B cell (primary cell): Measurements from ENCODE around the gene HDGFL2. TPM values are rescaled to one million over a fixed set of nuclear protein-coding genes. Genes with fewer than 3 reads are reported as not detected.

Experiments used
- ATAC-seq: fragments of 200-7000 bp; cut with Tn5 transposase; one replicate; pipeline ENCODE4 v1.10.0; 2021; ENCODE audit warnings: low read depth, mild to moderate bottlenecking, moderate number of reproducible peaks, moderate library complexity
- CTCF ChIA-PET: fragments of 350-600 bp; sonication (Branson Sonifier 250); formaldehyde crosslinking; loops from one replicate; lab custom pipeline; 2021; ENCODE audit warnings: antibody characterized with exemption, inconsistent platforms; lab: Charles Lee
- POLR2A ChIA-PET: fragments of 350-600 bp; sonication (Branson Sonifier 250); formaldehyde crosslinking; loops from one replicate; lab custom pipeline; 2021; ENCODE audit warnings: antibody characterized with exemption; lab: Charles Lee
- DNase-seq: peaks from one replicate; pipeline ENCODE4 v3.0.0; 2013
- H2AFZ ChIP-seq: 2 replicates; pipeline ENCODE4 v1.6.1; 2012; ENCODE audit warnings: mild to moderate bottlenecking, low read depth, low read length; ENCODE audit not compliant: insufficient read depth, poor library complexity, severe bottlenecking
- H3K27ac ChIP-seq, 2 donors: 1 replicate in 1 of 2; 2 replicates in 1 of 2; pipeline ENCODE4 v1.5.1; 2012 to 2013; ENCODE audit warnings: low read length in 2 of 2, mild to moderate bottlenecking in 2 of 2, moderate library complexity in 1 of 2
- H3K27me3 ChIP-seq, 4 experiments: fragments of 200-600 bp in 1 of 4; sonication (generic) in 1 of 4; replicated peaks in 1 of 4; 1 replicate in 2 of 4; 2 replicates in 2 of 4; pipeline versions ENCODE4 v1.6.1 to v1.7.0; 2013 to 2016; ENCODE audit warnings: low read length in 3 of 4, mild to moderate bottlenecking in 2 of 4, mixed read lengths in 1 of 4, moderate library complexity in 1 of 4; ENCODE audit not compliant: insufficient read depth in 4 of 4, control insufficient read depth in 3 of 4; ENCODE audit errors: control extremely low read depth in 1 of 4
- H3K36me3 ChIP-seq, 2 experiments: replicated peaks in 1 of 2; 1 replicate in 1 of 2; 2 replicates in 1 of 2; pipeline versions ENCODE4 v1.6.1 to v1.7.1; 2013; ENCODE audit warnings: low read length in 1 of 2; ENCODE audit not compliant: insufficient read depth in 2 of 2, control insufficient read depth in 1 of 2; ENCODE audit errors: control extremely low read depth in 1 of 2, extremely low read depth in 1 of 2
- H3K4me1 ChIP-seq, 2 donors: fragments of 200-600 bp in 1 of 2; sonication (generic) in 1 of 2; 1 replicate in 1 of 2; 2 replicates in 1 of 2; pipeline versions ENCODE4 v1.5.1 to v1.6.1; 2013 to 2017; ENCODE audit warnings: low read length in 2 of 2; ENCODE audit not compliant: control insufficient read depth in 2 of 2, insufficient read depth in 2 of 2
- H3K4me2 ChIP-seq: replicated peaks from 2 replicates; pipeline ENCODE3; 2012; ENCODE audit warnings: mild to moderate bottlenecking, low read depth, low read length; ENCODE audit not compliant: poor library complexity, severe bottlenecking
- H3K4me3 ChIP-seq, 5 experiments: fragments of 200-600 bp in 1 of 5; sonication (generic) in 1 of 5; 1 replicate in 3 of 5; 2 replicates in 2 of 5; pipeline versions ENCODE4 v1.5.1 to v1.7.0; 2011 to 2016; ENCODE audit warnings: low read length in 4 of 5, mild to moderate bottlenecking in 4 of 5, low read depth in 2 of 5, control low read depth in 1 of 5, moderate library complexity in 1 of 5; ENCODE audit not compliant: insufficient read depth in 1 of 5; ENCODE audit errors: control extremely low read depth in 1 of 5, extremely low read depth in 1 of 5
- H3K79me2 ChIP-seq: fragments of 200-600 bp; sonication (generic); one replicate; pipeline ENCODE4 v1.6.0; 2016; ENCODE audit warnings: low read length; ENCODE audit not compliant: control insufficient read depth, insufficient read depth
- H3K9ac ChIP-seq: fragments of 200-600 bp; sonication (generic); 2 replicates; pipeline ENCODE4 v1.6.1; 2017; ENCODE audit warnings: mild to moderate bottlenecking, low read length, moderate library complexity
- H3K9me3 ChIP-seq, 3 donors: one replicate each; pipeline versions ENCODE4 v1.6.1 to v1.7.1; 2013; ENCODE audit warnings: low read length in 2 of 3; ENCODE audit not compliant: control insufficient read depth in 2 of 3, insufficient read depth in 1 of 3; ENCODE audit errors: control extremely low read depth in 1 of 3
- H4K20me1 ChIP-seq: 2 replicates; pipeline ENCODE4 v1.6.0; 2012; ENCODE audit warnings: mild to moderate bottlenecking, low read length; ENCODE audit not compliant: insufficient read depth, control insufficient read depth, poor library complexity, severe bottlenecking
- H3K27ac Mint-ChIP-seq: one replicate; pipeline ENCODE4 v1.8.0; 2021; ENCODE audit warnings: mixed read lengths
- H3K27me3 Mint-ChIP-seq: one replicate; pipeline ENCODE4 v1.8.0; 2021; ENCODE audit warnings: mixed read lengths
- H3K4me1 Mint-ChIP-seq: one replicate; pipeline ENCODE4 v1.8.0; 2021; ENCODE audit warnings: mixed read lengths
- H3K4me3 Mint-ChIP-seq: one replicate; pipeline ENCODE4 v1.8.0; 2021; ENCODE audit warnings: mixed read lengths
- H3K9me3 Mint-ChIP-seq: one replicate; pipeline ENCODE4 v1.8.0; 2022; ENCODE audit warnings: mixed read lengths; ENCODE audit not compliant: insufficient read depth
- CTCF ChIP-seq: fragments of 200-600 bp; IDR thresholded peaks from one replicate; pipeline ENCODE4 v1.8.0; 2022; ENCODE audit warnings: antibody characterized with exemption, mild to moderate bottlenecking
- EZH2 ChIP-seq: IDR thresholded peaks from 2 replicates; pipeline ENCODE4 v1.6.1; 2012; ENCODE audit warnings: borderline replicate concordance, low read depth, mild to moderate bottlenecking, moderate library complexity, low read length; ENCODE audit not compliant: insufficient read depth, poor library complexity, severe bottlenecking
- WGBS: methylation state at CpG from one replicate; pipeline ENCODE4 v1.1.5; 2013; ENCODE audit warnings: missing lambda C conversion rate; ENCODE audit not compliant: insufficient coverage; 5-methylcytosine and 5-hydroxymethylcytosine counted together
- intact Hi-C: fragments of 100-400 bp; cut with micrococcal nuclease; formaldehyde crosslinking; loops from one replicate; pipeline ENCODE4 v1.10.0; 2022
- polyA plus RNA-seq: library from polyadenylated mRNA; depleted of rRNA; stranded (reverse); fragments of >200 nt; gene quantifications from 2 replicates; pipeline ENCODE4 v1.2.3, GENCODE V29; 2012
- total RNA-seq, 2 donors: library from RNA; stranded (reverse); fragments of 120-200 nt in 1 of 2; gene quantifications; 1 replicate in 1 of 2; 2 replicates in 1 of 2; pipeline versions ENCODE4 v1.2.3 to v1.2.4, GENCODE V29; 2013 to 2022

Gene HDGFL2
- total and polyA plus RNA-seq, 2 donors (not counting 1 experiment from before 2014, with no cell fraction given), result 18.4 to 49.9 TPM

- Mint-ChIP-seq H3K27ac (no peak overlapping the region), H3K4me3 (no peak overlapping the region), H3K4me1 (no peaks in the 10 kb centered on the region), H3K27me3 (no peaks in the 10 kb centered on the region), H3K9me3 (no peaks in the 10 kb centered on the region)
- POLR2A ChIA-PET, result no interaction called here
- H3K36me3 ChIP-seq, result peaks cover 0 to 2% of the 10 kb centered on the region in 2 experiments
- no peak for DNase-seq
- H3K4me3 ChIP-seq, result no peak overlapping the region
- CTCF ChIA-PET, result interaction anchor here (1.5 to 1.6 kb wide), 2 partner anchors 102 to 156 kb away, joined by 3 to 4 read pairs; no protein-coding TSS in a partner anchor
- H3K27me3 ChIP-seq, result no peaks in the 10 kb centered on the region
- H3K9ac ChIP-seq, result no peak overlapping the region
- H3K4me2 ChIP-seq, result no peak overlapping the region
- no peaks in the 10 kb centered on the region for H4K20me1 ChIP-seq
- no peaks in the 10 kb centered on the region for H3K9me3 ChIP-seq
- 94% methylated on average over 15 of the region's 16 CpGs for WGBS
- no peak overlapping the region for H2AFZ ChIP-seq
- intact Hi-C loops, result no loop called here
- TF ChIP-seq CTCF (no peak), EZH2 (no peak)
- no peaks in the 10 kb centered on the region for H3K79me2 ChIP-seq
- no peaks in the 10 kb centered on the region for H3K4me1 ChIP-seq
- H3K27ac ChIP-seq, result no peak overlapping the region
- ATAC-seq, result no peak
These were observed 48.5 kb upstream of the HDGFL2 start for GRCh38 chr19:4423416-4424126.

- H3K36me3 ChIP-seq, result peaks cover 0 to 2% of the 10 kb centered on the region in 2 experiments
- 100% methylated on average over 3 of the region's 6 CpGs for WGBS
These were observed 46.6 kb upstream of the HDGFL2 start for GRCh38 chr19:4425537-4425936.

More at GRCh38 chr19:4425537-4425936, 46.6 kb upstream of the HDGFL2 start:
- H3K9ac ChIP-seq, result no peak overlapping the region
- intact Hi-C loops, result no loop called here
- no peak overlapping the region for H3K27ac ChIP-seq
- no peaks in the 10 kb centered on the region for H4K20me1 ChIP-seq
- no peak for DNase-seq
- Mint-ChIP-seq H3K27me3 (no peaks in the 10 kb centered on the region), H3K27ac (no peak overlapping the region), H3K4me1 (peaks cover 7% of the 10 kb centered on the region), H3K9me3 (no peaks in the 10 kb centered on the region), H3K4me3 (no peak overlapping the region)
- ATAC-seq, result no peak
- TF ChIP-seq EZH2 (no peak), CTCF (no peak)
- H3K4me2 ChIP-seq, result no peak overlapping the region
- H2AFZ ChIP-seq, result no peak overlapping the region
- H3K79me2 ChIP-seq, result no peaks in the 10 kb centered on the region
- H3K27me3 ChIP-seq, result no peaks in the 10 kb centered on the region
- H3K9me3 ChIP-seq, result no peaks in the 10 kb centered on the region
- no peak overlapping the region for H3K4me3 ChIP-seq
- ChIA-PET CTCF (no interaction called here), POLR2A (no interaction called here)
- peaks cover 0 to 12% of the 10 kb centered on the region in 2 donors for H3K4me1 ChIP-seq
